Measurements from ENCODE around the gene KCND1.

Gene KCND1

DNA sequence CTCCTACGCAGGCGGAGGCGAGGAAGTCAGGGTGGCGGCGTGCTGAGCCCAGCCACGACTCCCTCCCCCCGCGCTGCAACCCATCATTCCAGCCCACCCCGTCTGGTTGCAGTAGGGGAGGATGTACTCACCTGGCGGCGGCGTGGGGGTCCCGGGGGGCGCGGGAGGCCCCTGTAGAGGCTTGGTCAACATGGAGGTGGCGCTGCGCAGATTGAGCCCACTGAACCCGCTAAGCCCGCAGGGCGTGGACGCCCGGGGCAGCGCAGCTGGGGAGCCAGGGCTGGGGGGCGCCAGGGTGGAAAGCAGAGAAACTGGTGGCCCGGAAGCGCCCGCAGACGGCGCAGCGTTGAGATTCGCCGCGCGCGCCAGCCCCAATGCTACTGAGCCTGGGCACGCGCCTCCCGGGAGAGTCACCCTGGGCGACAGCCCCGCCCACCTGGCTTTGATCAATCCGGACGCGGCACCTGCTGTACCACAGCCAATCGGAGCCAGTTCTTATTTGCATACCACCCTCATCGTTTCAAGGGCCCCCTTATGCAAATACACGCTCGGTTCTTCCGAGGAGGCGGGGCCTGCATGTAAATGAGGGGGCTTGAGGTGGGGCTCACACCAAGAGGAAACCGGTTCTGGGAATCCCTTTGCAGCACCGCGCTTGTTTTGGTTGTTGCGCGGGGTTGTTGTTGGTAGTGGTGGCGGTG, 52.9 kb downstream of the KCND1 start, which contains the start of gene PIM2:
Gene PIM2, minus strand, starts transcription at position 382 of the 698 bp plus-strand sequence. Its CDS starts 190 bp downstream, at position 192.
- ChIA-PET CTCF (no interaction called here), POLR2A (ENCODE audit: low non-redundant PET) (no interaction called here)
- TF ChIP-seq, protein P1, sequence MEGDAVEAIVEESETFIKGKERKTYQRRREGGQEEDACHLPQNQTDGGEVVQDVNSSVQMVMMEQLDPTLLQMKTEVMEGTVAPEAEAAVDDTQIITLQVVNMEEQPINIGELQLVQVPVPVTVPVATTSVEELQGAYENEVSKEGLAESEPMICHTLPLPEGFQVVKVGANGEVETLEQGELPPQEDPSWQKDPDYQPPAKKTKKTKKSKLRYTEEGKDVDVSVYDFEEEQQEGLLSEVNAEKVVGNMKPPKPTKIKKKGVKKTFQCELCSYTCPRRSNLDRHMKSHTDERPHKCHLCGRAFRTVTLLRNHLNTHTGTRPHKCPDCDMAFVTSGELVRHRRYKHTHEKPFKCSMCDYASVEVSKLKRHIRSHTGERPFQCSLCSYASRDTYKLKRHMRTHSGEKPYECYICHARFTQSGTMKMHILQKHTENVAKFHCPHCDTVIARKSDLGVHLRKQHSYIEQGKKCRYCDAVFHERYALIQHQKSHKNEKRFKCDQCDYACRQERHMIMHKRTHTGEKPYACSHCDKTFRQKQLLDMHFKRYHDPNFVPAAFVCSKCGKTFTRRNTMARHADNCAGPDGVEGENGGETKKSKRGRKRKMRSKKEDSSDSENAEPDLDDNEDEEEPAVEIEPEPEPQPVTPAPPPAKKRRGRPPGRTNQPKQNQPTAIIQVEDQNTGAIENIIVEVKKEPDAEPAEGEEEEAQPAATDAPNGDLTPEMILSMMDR (conservative IDR thresholded peaks at IDR 0.05; ENCODE audit: low read depth): no peak
- peak within 1 kb of the TSS; percentile 85 for H3K27ac ChIP-seq
- peak; percentile 90 for DNase-seq (ENCODE audit: low spot score)

DNA sequence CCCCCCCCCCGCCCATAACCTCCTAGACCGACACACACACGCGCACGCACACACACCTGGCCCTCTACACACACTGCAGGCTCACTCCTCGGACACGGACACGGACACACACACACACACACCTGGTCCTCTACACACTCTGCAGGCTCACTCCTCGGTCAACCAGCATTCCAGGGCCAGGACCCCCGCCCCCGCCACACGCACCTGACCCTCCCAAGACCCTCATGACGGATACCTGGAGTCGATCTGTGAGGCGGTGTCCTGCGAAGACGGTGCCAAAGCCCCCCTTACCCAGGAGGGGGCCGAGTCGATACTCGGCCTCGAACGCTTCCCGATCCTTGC, 53.4 kb downstream of the KCND1 start:
- no peak for DNase-seq (ENCODE audit: low spot score)
- peak overlapping the region; percentile 85 for H3K27ac ChIP-seq
- POLR2A ChIA-PET (ENCODE audit: low non-redundant PET): interaction anchor here (0.6 kb wide), 1 partner anchor 36 kb away, joined by 3 read pairs; no protein-coding TSS in a partner anchor
- CTCF ChIA-PET: no interaction called here
- TF ChIP-seq, protein P1 (conservative IDR thresholded peaks at IDR 0.05; ENCODE audit: low read depth): no peak

DNA sequence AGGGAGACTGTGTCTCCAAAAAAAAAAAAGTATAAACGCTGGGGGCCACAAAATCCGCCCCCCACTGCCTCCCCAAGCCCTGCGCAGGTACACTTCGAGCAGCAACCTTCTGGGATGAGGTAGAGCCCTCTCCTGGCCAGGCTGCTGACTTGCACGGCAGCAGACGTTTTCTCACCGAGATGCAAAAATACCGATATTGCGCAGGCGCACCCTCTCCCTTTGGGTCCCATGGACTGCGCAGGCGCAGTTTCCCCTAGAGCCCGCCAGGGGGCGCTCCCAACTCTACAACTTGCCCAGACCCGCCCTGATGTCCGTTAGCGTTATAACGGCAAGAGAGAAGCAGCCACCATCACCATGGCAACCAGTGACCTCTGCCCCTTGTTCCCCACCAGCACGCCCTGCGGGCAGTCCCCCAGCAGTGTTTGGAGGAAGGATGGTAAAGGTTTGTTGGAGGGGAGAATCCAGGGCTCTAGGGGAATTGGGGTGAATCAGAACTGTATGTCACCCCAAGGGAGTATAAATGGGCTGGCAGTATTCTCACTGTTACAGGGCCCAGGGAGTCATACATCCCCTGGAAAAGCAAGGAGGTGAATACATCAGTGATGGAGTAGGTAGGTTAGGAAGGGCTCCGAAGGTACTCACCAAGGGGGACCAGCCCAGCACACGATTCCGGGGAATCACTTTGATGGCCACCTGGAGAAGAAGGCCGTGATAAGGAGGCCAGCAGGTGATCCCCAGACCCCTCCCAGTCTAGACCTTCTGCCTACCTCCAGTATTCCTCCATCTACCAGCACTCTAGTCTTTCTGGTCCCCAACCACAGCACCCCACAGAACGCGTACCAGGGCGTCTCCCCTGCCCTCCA, 54.3 kb downstream of the KCND1 start:
- POLR2A ChIA-PET (ENCODE audit: low non-redundant PET): no interaction called here
- DNase-seq (ENCODE audit: low spot score): peak; percentile 82
- TF ChIP-seq, protein P1 (conservative IDR thresholded peaks at IDR 0.05; ENCODE audit: low read depth): peak; percentile 91
- H3K27ac ChIP-seq: peak overlapping the region; percentile 85
- CTCF ChIA-PET: interaction anchor here (0.7 kb wide), 1 partner anchor 14 kb away, joined by 5 read pairs; no protein-coding TSS in a partner anchor

DNA sequence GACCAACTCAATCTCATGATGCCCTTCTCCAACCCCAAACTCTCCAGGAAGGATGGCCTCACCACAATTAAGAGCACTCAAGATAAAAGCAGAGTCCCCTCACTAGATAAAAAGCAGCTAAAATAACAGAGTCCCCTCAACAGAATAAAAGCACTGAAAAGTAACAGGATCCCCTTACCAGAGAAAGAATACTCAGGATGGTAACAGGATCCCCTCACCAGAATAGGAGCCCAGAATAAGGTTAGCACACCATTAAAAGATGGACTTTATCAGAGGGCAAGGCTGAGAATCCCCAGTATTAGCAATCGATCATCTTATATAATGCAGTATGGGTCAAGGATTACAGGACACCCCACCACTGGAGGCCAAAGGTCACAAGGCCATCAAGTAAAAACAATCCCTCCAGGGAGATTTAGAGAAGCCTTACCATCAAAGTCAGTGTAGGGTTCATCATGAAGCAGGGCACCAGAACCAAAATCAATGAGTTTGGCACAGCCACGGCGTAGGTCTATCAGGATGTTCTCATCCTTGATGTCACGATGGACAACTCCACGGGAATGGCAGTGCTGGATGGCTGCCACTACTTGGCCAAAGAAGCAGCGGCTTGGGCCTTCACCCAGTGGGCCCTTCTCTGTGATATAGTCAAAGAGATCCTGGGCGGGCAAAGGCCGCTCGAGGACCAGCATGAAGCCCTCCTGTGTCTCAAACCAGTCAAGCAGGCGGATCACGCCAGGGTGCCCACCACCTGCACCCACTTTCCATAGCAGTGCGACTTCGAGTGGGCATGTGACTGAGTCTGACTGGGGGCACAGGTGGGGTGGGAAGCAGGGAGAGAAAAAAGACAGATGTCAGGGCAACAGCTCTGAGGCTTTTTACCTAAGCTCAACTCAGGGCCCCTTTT, 56.8 kb downstream of the KCND1 start:
- DNase-seq (ENCODE audit: low spot score): no peak
- ChIA-PET CTCF (interaction anchor here (0.6 kb wide), 1 partner anchor 51 kb away, joined by 3 read pairs; no protein-coding TSS in a partner anchor), POLR2A (ENCODE audit: low non-redundant PET) (no interaction called here)
- TF ChIP-seq, protein P1 (conservative IDR thresholded peaks at IDR 0.05; ENCODE audit: low read depth): no peak
- no peak overlapping the region for H3K27ac ChIP-seq

DNA sequence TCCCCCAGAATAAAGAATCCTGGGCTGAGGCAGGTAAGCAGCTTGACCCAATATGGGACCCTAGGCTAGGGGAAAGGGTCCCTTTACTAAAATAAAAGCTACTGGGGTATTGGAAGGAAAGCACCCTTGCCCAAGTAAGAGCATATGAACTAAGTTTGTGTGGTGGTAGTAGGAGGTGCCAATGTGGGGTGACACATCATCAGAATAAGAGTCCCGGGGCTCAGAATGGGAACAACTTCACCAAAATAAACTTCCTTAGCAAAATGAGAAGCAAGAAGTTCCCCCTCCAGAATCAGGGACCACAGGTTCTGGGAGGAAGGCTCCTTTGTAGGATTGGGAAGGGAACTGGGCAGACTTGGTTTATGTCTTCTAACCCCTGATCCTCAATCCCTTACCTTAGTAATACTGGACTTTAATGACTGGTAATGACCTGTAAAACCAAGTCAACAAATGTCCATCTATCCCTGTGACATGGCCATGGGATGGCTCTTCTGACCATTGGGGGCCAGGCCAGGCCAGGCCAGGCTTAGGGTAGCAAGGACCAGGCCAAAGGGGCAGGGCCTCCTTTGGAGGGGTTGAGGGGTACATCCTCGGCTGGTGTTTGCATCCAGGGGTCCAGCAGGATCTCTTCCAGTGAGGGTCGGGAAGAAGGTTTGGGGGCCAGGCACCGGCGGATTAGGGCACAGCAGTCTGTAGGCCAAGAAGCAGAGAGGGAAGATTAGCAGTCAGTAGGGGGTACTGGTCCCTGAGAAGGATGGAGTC, 57.9 kb downstream of the KCND1 start:
- H3K27ac ChIP-seq: no peak overlapping the region
- CTCF ChIA-PET: no interaction called here
- TF ChIP-seq, protein P1 (conservative IDR thresholded peaks at IDR 0.05; ENCODE audit: low read depth): no peak
- POLR2A ChIA-PET (ENCODE audit: low non-redundant PET): no interaction called here
- no peak for DNase-seq (ENCODE audit: low spot score)
